Dedifferentiated amniotic fluid mesenchymal stem cell (primary cell): ENCODE results near the gene FABP3.

Experiments used
- DNase-seq: peaks from one replicate; pipeline ENCODE4 v3.0.0-alpha.2; 2016; ENCODE audit errors: extremely low spot score

FABP3 gene

GRCh38 chr1:31373056-31373896 lies at the start of gene FABP3:
Gene FABP3 (minus strand): TSS chr1:31373076. CDS start chr1:31373014, 62 bp downstream.
- peak; percentile 59 for DNase-seq

- DNase-seq, result no peak
These were observed 48.6 kb upstream of the FABP3 start for GRCh38 chr1:31421371-31422040.

- DNase-seq, result no peak
These were observed 47.8 kb upstream of the FABP3 start for GRCh38 chr1:31420716-31421115.

- no peak for DNase-seq
These were observed 45.9 kb upstream of the FABP3 start for GRCh38 chr1:31418626-31419323.

- DNase-seq, result no peak
These were observed 44.3 kb upstream of the FABP3 start for GRCh38 chr1:31417148-31417547.

- DNase-seq, result no peak
These were observed 43.3 kb upstream of the FABP3 start for GRCh38 chr1:31416101-31416736.

GRCh38 chr1:31415658-31416057 lies 42.8 kb upstream of the FABP3 start:
- no peak for DNase-seq

GRCh38 chr1:31414980-31415370 lies 42.1 kb upstream of the FABP3 start:
- no peak for DNase-seq

- DNase-seq, result no peak
These were observed 40.6 kb upstream of the FABP3 start for GRCh38 chr1:31413405-31414001.

- no peak for DNase-seq
These were observed 40.0 kb upstream of the FABP3 start, which contains the start of gene SERINC2 for GRCh38 chr1:31412732-31413404. Gene SERINC2 (plus strand): TSS chr1:31413213. CDS start chr1:31413266, 53 bp downstream.

- DNase-seq, result no peak
These were observed 39.3 kb upstream of the FABP3 start for GRCh38 chr1:31412205-31412604.

GRCh38 chr1:31410871-31411270 lies 38.0 kb upstream of the FABP3 start:
- DNase-seq, result no peak

GRCh38 chr1:31409946-31410858 lies 37.3 kb upstream of the FABP3 start:
- DNase-seq, result no peak

- no peak for DNase-seq
These were observed 36.0 kb upstream of the FABP3 start for GRCh38 chr1:31408788-31409318.

- DNase-seq, result no peak
These were observed 34.3 kb upstream of the FABP3 start for GRCh38 chr1:31407029-31407626.

GRCh38 chr1:31405578-31406245 lies 32.8 kb upstream of the FABP3 start:
- no peak for DNase-seq

- DNase-seq, result no peak
These were observed 28.4 kb upstream of the FABP3 start for GRCh38 chr1:31401241-31401640.

GRCh38 chr1:31400393-31400792 lies 27.5 kb upstream of the FABP3 start:
- DNase-seq, result no peak

- no peak for DNase-seq
These were observed 27.1 kb upstream of the FABP3 start for GRCh38 chr1:31399976-31400375.
